H1 (cell line): ENCODE data around the gene IQCH.

Experiments used
- JUND ChIP-seq: IDR thresholded peaks from 2 replicates; pipeline ENCODE4 v1.6.1; 2011; ENCODE audit warnings: mild to moderate bottlenecking, improper control_type of control experiment, low read length
- TF ChIP-seq, protein P1 (sequence below), 3 experiments: IDR thresholded peaks; 1 replicate in 2 of 3; 2 replicates in 1 of 3; pipeline versions ENCODE4 v1.5.1 to v1.6.1; 2011; ENCODE audit warnings: low read length in 3 of 3, mild to moderate bottlenecking in 3 of 3, inconsistent platforms in 2 of 3, low read depth in 1 of 3, moderate library complexity in 1 of 3; ENCODE audit not compliant: insufficient read depth in 1 of 3; ENCODE audit errors: control extremely low read depth in 1 of 3

DNA sequence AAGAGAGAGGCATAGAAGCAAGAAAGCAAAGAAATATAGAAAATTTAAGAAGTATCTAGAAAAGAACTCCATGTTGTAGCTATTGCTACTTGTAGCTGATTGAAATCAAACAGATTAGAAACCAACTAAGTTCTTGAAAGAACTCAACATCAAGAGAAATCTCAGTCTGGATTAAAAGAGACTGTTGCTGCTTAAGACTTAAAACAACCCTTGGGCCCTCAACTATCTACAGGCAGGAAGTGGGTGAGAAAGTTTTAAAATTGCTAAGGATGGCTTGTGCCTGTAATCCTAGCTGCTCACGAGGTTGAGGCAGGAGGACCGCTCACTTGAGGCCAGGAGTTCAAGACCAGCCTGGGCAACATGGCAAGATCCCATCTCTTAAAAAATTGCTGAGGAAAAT lies 227.1 kb downstream of the IQCH start:
- no peak for TF ChIP-seq JUND
- TF ChIP-seq, protein P1, sequence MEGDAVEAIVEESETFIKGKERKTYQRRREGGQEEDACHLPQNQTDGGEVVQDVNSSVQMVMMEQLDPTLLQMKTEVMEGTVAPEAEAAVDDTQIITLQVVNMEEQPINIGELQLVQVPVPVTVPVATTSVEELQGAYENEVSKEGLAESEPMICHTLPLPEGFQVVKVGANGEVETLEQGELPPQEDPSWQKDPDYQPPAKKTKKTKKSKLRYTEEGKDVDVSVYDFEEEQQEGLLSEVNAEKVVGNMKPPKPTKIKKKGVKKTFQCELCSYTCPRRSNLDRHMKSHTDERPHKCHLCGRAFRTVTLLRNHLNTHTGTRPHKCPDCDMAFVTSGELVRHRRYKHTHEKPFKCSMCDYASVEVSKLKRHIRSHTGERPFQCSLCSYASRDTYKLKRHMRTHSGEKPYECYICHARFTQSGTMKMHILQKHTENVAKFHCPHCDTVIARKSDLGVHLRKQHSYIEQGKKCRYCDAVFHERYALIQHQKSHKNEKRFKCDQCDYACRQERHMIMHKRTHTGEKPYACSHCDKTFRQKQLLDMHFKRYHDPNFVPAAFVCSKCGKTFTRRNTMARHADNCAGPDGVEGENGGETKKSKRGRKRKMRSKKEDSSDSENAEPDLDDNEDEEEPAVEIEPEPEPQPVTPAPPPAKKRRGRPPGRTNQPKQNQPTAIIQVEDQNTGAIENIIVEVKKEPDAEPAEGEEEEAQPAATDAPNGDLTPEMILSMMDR (IDR thresholded peaks at IDR 0.05; ENCODE audit: control extremely low read depth in 1 of 3, insufficient read depth in 1 of 3, low read depth in 1 of 3, low read length in 3 of 3): no peak
